GM12878 (cell line): Measurements from ENCODE around the gene CDK16. TPM values are rescaled to one million over a fixed set of nuclear protein-coding genes. Genes with fewer than 3 reads are reported as not detected.

Experiments used
- BCLAF1 ChIP-seq: fragments of 450-650 bp; IDR thresholded peaks from 2 replicates; pipeline ENCODE4 v1.6.1; 2017; ENCODE audit warnings: antibody characterized with exemption, mild to moderate bottlenecking, moderate library complexity
- CBX3 ChIP-seq: fragments of 200-600 bp; sonication (generic); IDR thresholded peaks from 2 replicates; pipeline ENCODE4 v1.6.1; 2016; ENCODE audit warnings: low read depth, borderline replicate concordance
- CBX5 ChIP-seq: sonication (generic); IDR thresholded peaks from 2 replicates; pipeline ENCODE4 v1.6.1; 2016; ENCODE audit warnings: low read depth, moderate library complexity, mild to moderate bottlenecking, inconsistent platforms
- CEBPZ ChIP-seq: fragments of 150-350 bp; IDR thresholded peaks from 2 replicates; pipeline ENCODE4 v1.6.1; 2016; ENCODE audit warnings: low read depth, low read length
- HDGF ChIP-seq: fragments of 450-650 bp; IDR thresholded peaks from 2 replicates; pipeline ENCODE4 v1.6.1; 2016; ENCODE audit warnings: antibody characterized with exemption
- KLF5 ChIP-seq: fragments of 450-650 bp; IDR thresholded peaks from 2 replicates; pipeline ENCODE4 v1.6.1; 2014; ENCODE audit warnings: mild to moderate bottlenecking; ENCODE audit not compliant: partially characterized antibody
- MAX ChIP-seq: IDR thresholded peaks from 2 replicates; pipeline ENCODE4 v1.6.1; 2012; ENCODE audit warnings: low read depth, low read length, improper control_type of control experiment
- NKRF ChIP-seq: fragments of 450-650 bp; conservative IDR thresholded peaks from 2 replicates; pipeline ENCODE4 v1.6.1; 2017; ENCODE audit warnings: mild to moderate bottlenecking, moderate library complexity
- RAD51 ChIP-seq: fragments of 450-650 bp; IDR thresholded peaks from 2 replicates; pipeline ENCODE4 v1.6.1; 2016; ENCODE audit warnings: moderate library complexity, mild to moderate bottlenecking, inconsistent platforms
- RBBP5 ChIP-seq: fragments of 200-600 bp; sonication (generic); conservative IDR thresholded peaks from 2 replicates; pipeline ENCODE4 v1.6.1; 2016
- SIN3A ChIP-seq: IDR thresholded peaks from 2 replicates; pipeline ENCODE4 v1.6.1; 2012; ENCODE audit warnings: low read depth, low read length, improper control_type of control experiment
- USF2 ChIP-seq: IDR thresholded peaks from 2 replicates; pipeline ENCODE4 v1.6.1; 2011; ENCODE audit warnings: low read depth, low read length, improper control_type of control experiment, borderline replicate concordance
- ZNF207 ChIP-seq: fragments of 450-650 bp; IDR thresholded peaks from 2 replicates; pipeline ENCODE4 v1.6.1; 2014; ENCODE audit warnings: antibody characterized with exemption, mild to moderate bottlenecking, borderline replicate concordance
- ZNF217 ChIP-seq: fragments of 450-650 bp; IDR thresholded peaks from 2 replicates; pipeline ENCODE4 v1.6.1; 2017; ENCODE audit warnings: antibody characterized with exemption, mild to moderate bottlenecking
- ZNF687 ChIP-seq: fragments of 450-650 bp; IDR thresholded peaks from 2 replicates; pipeline ENCODE4 v1.6.1; 2017; ENCODE audit warnings: mild to moderate bottlenecking, moderate library complexity
- polyA plus RNA-seq, 11 experiments: library from polyadenylated mRNA; depleted of rRNA in 4 of 11; unstranded in 6 of 11; stranded (reverse) in 5 of 11; fragments of >200 nt; fragmentation: Nextera tagmentation in 4 of 11; fragmentation: Illumina TruSeq in 1 of 11; extraction: Ambion mirVana in 4 of 11; extraction: Trizol in 1 of 11; gene quantifications; 1 replicate in 1 of 11; 2 replicates in 10 of 11; pipeline versions ENCODE4 v1.2.1 to v1.2.3, GENCODE V29; 2011 to 2016; ENCODE audit warnings: inconsistent platforms in 2 of 11, missing spikeins in 2 of 11, low read depth in 1 of 11
- total RNA-seq, 4 experiments: library from RNA; depleted of rRNA in 3 of 4; stranded (reverse); fragments of >200 nt in 3 of 4; fragmentation: Illumina TruSeq in 1 of 4; extraction: Trizol in 1 of 4; gene quantifications; 2 replicates each; pipeline versions ENCODE4 v1.2.1 to v1.2.3, GENCODE V29; 2013 to 2021

The CDK16 gene
- total and polyA plus RNA-seq, 10 of the 15 experiments (the other 5 are each of a cell fraction or from before 2014, with no cell fraction given): 2.4 to 75.1 (median 48.2) TPM

- TF ChIP-seq CEBPZ: no peak
- TF ChIP-seq NKRF: no peak
- no peak for TF ChIP-seq ZNF687
- TF ChIP-seq CBX5: no peak
- peak; percentile 98 for TF ChIP-seq KLF5
- peak; percentile 91 for TF ChIP-seq BCLAF1
- TF ChIP-seq SIN3A: no peak
- no peak for TF ChIP-seq RBBP5
- TF ChIP-seq USF2: no peak; the same call in 1 of the 2 replicates
- TF ChIP-seq HDGF: no peak
- no peak for TF ChIP-seq ZNF207
- TF ChIP-seq MAX: peak; percentile 64; the same call in 1 of the 2 replicates
- TF ChIP-seq RAD51: peak; percentile 62
- TF ChIP-seq CBX3: no peak
- TF ChIP-seq ZNF217: no peak
Observed at GRCh38 chrX:47190445-47191269, 27.8 kb upstream of the CDK16 start (continued).
